HCT116 (cell line): ENCODE data around the gene COL23A1. TPM values are rescaled to one million over a fixed set of nuclear protein-coding genes. Genes with fewer than 3 reads are reported as not detected.

ENCODE experiments used
- ATAC-seq: fragments of 200-7000 bp; cut with Tn5 transposase; 2 replicates; pipeline ENCODE4 v1.9.1; 2020; ENCODE audit warnings: mild to moderate bottlenecking, moderate library complexity
- BruUV-seq: library from RNA; stranded (reverse); fragments of 400-500 nt; replicated peaks from 2 replicates; lab custom pipeline; 2021; lab: Mats Ljungman, UMichigan
- CTCF ChIA-PET: fragments of 300-600 bp; sonication (Branson Sonifier 250); formaldehyde crosslinking; loops from one replicate; lab custom pipeline; 2021; ENCODE audit warnings: antibody characterized with exemption; lab: Charles Lee
- POLR2A ChIA-PET: fragments of 300-600, 350-600 bp; sonication (Branson Sonifier 250); formaldehyde crosslinking; loops from one replicate; lab custom pipeline; 2021; ENCODE audit warnings: antibody characterized with exemption; lab: Charles Lee
- RAD21 ChIA-PET, 2 experiments: fragments of 300-600 bp; sonication (Branson Sonifier 250); formaldehyde crosslinking; loops; one replicate each; lab custom pipeline; 2023; ENCODE audit warnings: low total read pairs in 2 of 2; ENCODE audit not compliant: uncharacterized antibody in 2 of 2, unreplicated experiment in 2 of 2, low non-redundant PET in 1 of 2; lab: Charles Lee
- DNase-seq: peaks from one replicate; pipeline ENCODE4 v3.0.0-alpha.2; 2010; ENCODE audit warnings: low read depth, low spot score
- H2AFZ ChIP-seq: fragments of 200-600 bp; shearing (Covaris generic), sonication (generic); 2 replicates; pipeline ENCODE4 v1.6.1; 2017; ENCODE audit warnings: low read depth, mixed run types, mixed read lengths, antibody characterized with exemption, low read length; ENCODE audit not compliant: poor library complexity, severe bottlenecking
- H3K27ac ChIP-seq: 2 replicates; pipeline ENCODE4 v1.5.1; 2012; ENCODE audit warnings: low read depth, low read length
- H3K27me3 ChIP-seq: fragments of 200-600 bp; sonication (generic); 2 replicates; pipeline ENCODE4 v1.6.1; 2016; ENCODE audit warnings: mixed run types, low read length, mixed read lengths; ENCODE audit not compliant: insufficient read depth
- H3K36me3 ChIP-seq, 2 experiments: fragments of 200-500 bp in 1 of 2; fragments of 200-600 bp in 1 of 2; sonication (Bioruptor generic) in 1 of 2; sonication (generic) in 1 of 2; 2 replicates each; pipeline versions ENCODE4 v1.5.1 to v1.6.1; 2014 to 2016; ENCODE audit warnings: low read length in 2 of 2, inconsistent platforms in 1 of 2, mixed read lengths in 1 of 2, mixed run types in 1 of 2; ENCODE audit not compliant: insufficient read depth in 2 of 2, control insufficient read depth in 1 of 2
- H3K4me1 ChIP-seq, 2 experiments: fragments of 200-600 bp in 1 of 2; sonication (generic) in 1 of 2; 2 replicates each; pipeline versions ENCODE4 v1.5.1 to v1.6.1; 2012 to 2017; ENCODE audit warnings: low read length in 2 of 2, inconsistent platforms in 1 of 2, mild to moderate bottlenecking in 1 of 2, mixed read lengths in 1 of 2, mixed run types in 1 of 2, moderate library complexity in 1 of 2; ENCODE audit not compliant: insufficient read depth in 2 of 2, control insufficient read depth in 1 of 2
- H3K4me2 ChIP-seq: fragments of 200-600 bp; sonication (generic); 2 replicates; pipeline ENCODE4 v1.6.1; 2017; ENCODE audit warnings: mixed run types, low read length, mixed read lengths
- H3K4me3 ChIP-seq, 2 experiments: fragments of 200-600 bp in 1 of 2; sonication (generic) in 1 of 2; replicated peaks in 1 of 2; 2 replicates each; pipeline ENCODE4 v1.5.1; 2011 to 2016; ENCODE audit warnings: low read length in 2 of 2, control low read depth in 1 of 2, low read depth in 1 of 2, mild to moderate bottlenecking in 1 of 2, mixed read lengths in 1 of 2, mixed run types in 1 of 2
- H3K79me2 ChIP-seq: fragments of 200-600 bp; sonication (generic); 2 replicates; pipeline ENCODE4 v1.6.1; 2017; ENCODE audit warnings: mild to moderate bottlenecking, mixed run types, low read length, moderate library complexity, mixed read lengths; ENCODE audit not compliant: insufficient read depth
- H3K9ac ChIP-seq: fragments of 200-600 bp; sonication (generic); 2 replicates; pipeline ENCODE4 v1.6.1; 2016; ENCODE audit warnings: low read length, mixed read lengths
- H3K9me2 ChIP-seq: fragments of 200-600 bp; sonication (generic), shearing (Covaris generic); 2 replicates; pipeline ENCODE4 v1.6.1; 2017; ENCODE audit warnings: mixed run types, mild to moderate bottlenecking, moderate library complexity; ENCODE audit not compliant: insufficient read depth
- H3K9me3 ChIP-seq, 2 experiments: fragments of 200-500 bp in 1 of 2; fragments of 200-600 bp in 1 of 2; sonication (Bioruptor generic) in 1 of 2; sonication (generic) in 1 of 2; 2 replicates each; pipeline ENCODE4 v1.6.1; 2014 to 2017; ENCODE audit warnings: low read length in 2 of 2, mixed read lengths in 2 of 2, inconsistent platforms in 1 of 2, low read depth in 1 of 2, mild to moderate bottlenecking in 1 of 2, mixed run types in 1 of 2, moderate library complexity in 1 of 2; ENCODE audit not compliant: control insufficient read depth in 1 of 2, insufficient read depth in 1 of 2
- H4K20me1 ChIP-seq: fragments of 200-600 bp; sonication (generic), shearing (Covaris generic); 2 replicates; pipeline ENCODE4 v1.6.1; 2017; ENCODE audit warnings: mixed run types, mild to moderate bottlenecking, moderate library complexity; ENCODE audit not compliant: insufficient read depth
- CBX3 ChIP-seq: IDR thresholded peaks from 2 replicates; pipeline ENCODE4 v1.6.1; 2012; ENCODE audit warnings: low read depth
- CEBPB ChIP-seq: IDR thresholded peaks from 2 replicates; pipeline ENCODE4 v1.6.1; 2012; ENCODE audit warnings: low read depth
- CTCF ChIP-seq, 3 experiments: fragments of 200-600 bp in 1 of 3; sonication (generic) in 1 of 3; IDR thresholded peaks in 2 of 3; conservative IDR thresholded peaks in 1 of 3; 2 replicates each; pipeline ENCODE4 v1.5.1; 2012 to 2017; ENCODE audit warnings: low read depth in 2 of 3, low read length in 2 of 3, antibody characterized with exemption in 1 of 3, borderline replicate concordance in 1 of 3, control low read depth in 1 of 3, mild to moderate bottlenecking in 1 of 3, mixed read lengths in 1 of 3, mixed run types in 1 of 3, moderate library complexity in 1 of 3; ENCODE audit not compliant: insufficient read depth in 1 of 3
- EGR1 ChIP-seq: IDR thresholded peaks from 2 replicates; pipeline ENCODE4 v1.6.1; 2012; ENCODE audit warnings: low read depth
- EZH2 ChIP-seq: fragments of 200-600 bp; sonication (generic); IDR thresholded peaks from 2 replicates; pipeline ENCODE4 v1.6.1; 2017; ENCODE audit warnings: antibody characterized with exemption, mixed run types
- EZH2phosphoT487 ChIP-seq: fragments of 200-600 bp; IDR thresholded peaks from 2 replicates; pipeline ENCODE4 v1.6.1; 2018; ENCODE audit warnings: antibody characterized with exemption, borderline replicate concordance
- FOSL1 ChIP-seq: IDR thresholded peaks from 2 replicates; pipeline ENCODE4 v1.6.1; 2012; ENCODE audit warnings: low read depth
- JUND ChIP-seq: IDR thresholded peaks from 2 replicates; pipeline ENCODE4 v1.6.1; 2012
- POLR2A ChIP-seq: IDR thresholded peaks from 2 replicates; pipeline ENCODE4 v1.7.0; 2011; ENCODE audit warnings: borderline replicate concordance; ENCODE audit not compliant: insufficient read depth, insufficient read length; ENCODE audit errors: extremely low read depth
- POLR2AphosphoS5 ChIP-seq: IDR thresholded peaks from 2 replicates; pipeline ENCODE4 v1.6.1; 2011; ENCODE audit warnings: mild to moderate bottlenecking, low read depth, low read length, moderate library complexity
- SIN3A ChIP-seq: IDR thresholded peaks from 2 replicates; pipeline ENCODE4 v1.6.1; 2012; ENCODE audit warnings: low read depth
- SP1 ChIP-seq: IDR thresholded peaks from 2 replicates; pipeline ENCODE4 v1.6.1; 2012; ENCODE audit warnings: low read depth
- SRF ChIP-seq: IDR thresholded peaks from 2 replicates; pipeline ENCODE4 v1.6.1; 2012; ENCODE audit warnings: low read depth
- TCF7L2 ChIP-seq: IDR thresholded peaks from 2 replicates; pipeline ENCODE4 v1.7.0; 2011; ENCODE audit warnings: borderline replicate concordance, inconsistent platforms; ENCODE audit not compliant: insufficient read depth, insufficient read length; ENCODE audit errors: extremely low read depth
- YY1 ChIP-seq: IDR thresholded peaks from 2 replicates; pipeline ENCODE4 v1.6.1; 2011; ENCODE audit warnings: low read length, low read depth, moderate library complexity, mild to moderate bottlenecking; ENCODE audit not compliant: insufficient replicate concordance; ENCODE audit errors: extremely low read depth
- ZBTB33 ChIP-seq: IDR thresholded peaks from 2 replicates; pipeline ENCODE4 v1.6.1; 2011; ENCODE audit warnings: mild to moderate bottlenecking, low read length, moderate library complexity; ENCODE audit not compliant: insufficient replicate concordance; ENCODE audit errors: extremely low read depth
- ZFX ChIP-seq: fragments of 450-650 bp; IDR thresholded peaks from 2 replicates; pipeline ENCODE4 v1.6.1; 2017
- ZNF274 ChIP-seq: fragments of 200-500 bp; sonication (Bioruptor generic); IDR thresholded peaks from 2 replicates; pipeline ENCODE4 v1.6.1; 2014; ENCODE audit warnings: mild to moderate bottlenecking, low read depth, low read length, inconsistent platforms
- intact Hi-C: fragments of 100-400 bp; cut with micrococcal nuclease; formaldehyde crosslinking; loops from 2 replicates; pipeline ENCODE4 v1.10.0; 2022
- total RNA-seq: library from RNA; stranded (reverse); gene quantifications from one replicate; pipeline ENCODE4 v1.2.1, GENCODE V29; 2021; ENCODE audit not compliant: unreplicated experiment
- TF ChIP-seq, protein P1 (sequence below): IDR thresholded peaks from 2 replicates; pipeline ENCODE4 v1.6.1; 2012
- TF ChIP-seq, protein P2 (sequence below): IDR thresholded peaks from 2 replicates; pipeline ENCODE4 v1.6.1; 2012

COL23A1 gene
- total RNA-seq, 1 experiment from 2014 or later = not detected

DNA sequence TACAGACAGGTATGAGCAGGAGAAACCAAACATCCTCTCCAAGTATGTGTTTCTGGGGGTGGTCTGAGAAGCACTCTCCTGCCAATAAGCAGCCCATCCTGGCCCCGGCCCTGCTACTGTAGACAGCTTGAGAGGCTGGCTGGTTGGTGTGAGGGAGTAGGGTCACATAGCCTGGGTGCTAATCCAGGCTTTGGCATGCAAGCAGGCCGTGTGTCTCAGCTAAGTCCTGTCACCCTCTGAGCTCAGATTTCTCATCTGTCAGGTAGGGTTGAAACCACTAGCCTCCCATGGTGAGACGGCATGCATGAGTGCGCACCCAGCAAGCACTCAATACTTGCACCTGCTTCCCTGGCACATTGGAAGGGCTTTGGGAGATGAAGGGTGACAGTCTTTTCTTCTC lies 307.8 kb downstream of the COL23A1 start:
- no peak for DNase-seq
- Histone ChIP-seq H4K20me1 (no peaks in the 10 kb centered on the region), H3K4me1 (peaks cover 0 to 4% of the 10 kb centered on the region in 2 experiments; a peak in 2 of 4 replicates), H3K4me2 (no peak overlapping the region), H3K27ac (no peak overlapping the region), H2AFZ (no peak overlapping the region), H3K9ac (no peak overlapping the region), H3K4me3 (no peak overlapping the region), H3K9me2 (no peaks in the 10 kb centered on the region), H3K79me2 (no peaks in the 10 kb centered on the region), H3K27me3 (no peaks in the 10 kb centered on the region), H3K36me3 (no peaks in the 10 kb centered on the region), H3K9me3 (peaks cover 0 to 11% of the 10 kb centered on the region in 2 experiments; a peak in 1 of 4 replicates)
- ChIA-PET POLR2A (no interaction called here), RAD21 (no interaction called here), CTCF (interaction anchor here (0.6 kb wide), 1 partner anchor 1594 kb away, joined by 3 read pairs; no protein-coding TSS in a partner anchor)
- no peak for ATAC-seq
- intact Hi-C loops = no loop called here
- no TSS peak for BruUV-seq
- TF ChIP-seq EZH2 (no peak), SRF (no peak), POLR2A (no peak), EGR1 (no peak), TCF7L2 (no peak), CTCF (IDR thresholded peaks at IDR 0.05 in 2 of 3, conservative IDR thresholded peaks at IDR 0.05 in 1 of 3; ENCODE audit: borderline replicate concordance in 1 of 3, insufficient read depth in 1 of 3, low read depth in 2 of 3, low read length in 2 of 3) (no peak), FOSL1 (no peak), JUND (no peak), CBX3 (no peak), ZBTB33 (no peak), EZH2phosphoT487 (no peak), POLR2AphosphoS5 (no peak), SP1 (no peak), ZNF274 (no peak), SIN3A (no peak), YY1 (no peak), CEBPB (no peak), ZFX (no peak)
- TF ChIP-seq, protein P1, sequence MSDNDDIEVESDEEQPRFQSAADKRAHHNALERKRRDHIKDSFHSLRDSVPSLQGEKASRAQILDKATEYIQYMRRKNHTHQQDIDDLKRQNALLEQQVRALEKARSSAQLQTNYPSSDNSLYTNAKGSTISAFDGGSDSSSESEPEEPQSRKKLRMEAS = no peak
- TF ChIP-seq, protein P2, sequence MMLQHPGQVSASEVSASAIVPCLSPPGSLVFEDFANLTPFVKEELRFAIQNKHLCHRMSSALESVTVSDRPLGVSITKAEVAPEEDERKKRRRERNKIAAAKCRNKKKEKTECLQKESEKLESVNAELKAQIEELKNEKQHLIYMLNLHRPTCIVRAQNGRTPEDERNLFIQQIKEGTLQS = no peak
